ENCODE measurements around the gene STC2. TPM values are rescaled to one million over a fixed set of nuclear protein-coding genes. Genes with fewer than 3 reads are reported as not detected.
A peak's percentile ranks its signal among the peaks of the same experiment; 100 is the strongest.

Gene STC2
- total and polyA plus RNA-seq, 2 of the 8 experiments (the other 6 are each of a cell fraction or from before 2014, with no cell fraction given) = 26.4 to 53.1 TPM

- Histone ChIP-seq H3K4ac (replicated peaks; ENCODE audit: insufficient read length, low read depth, low read length) (peak overlapping the region; percentile 51), H3K9ac (replicated peaks in 1 of 4; ENCODE audit: extremely low read depth in 1 of 4, low read depth in 3 of 4, low read length in 3 of 4) (no peak overlapping the region), H2BK120ac (replicated peaks; ENCODE audit: low read depth, low read length) (peak overlapping the region; percentile 30), H3K9me3 (ENCODE audit: insufficient read depth in 2 of 2, low read depth in 1 of 2, low read length in 1 of 2) (peaks cover 8 to 12% of the 10 kb centered on the region in 2 experiments; a peak in 3 of 4 replicates), H3K4me3 (ENCODE audit: extremely low read depth in 1 of 4, insufficient read depth in 2 of 4, low read depth in 3 of 4, low read length in 4 of 4) (peak overlapping the region in 3 of 4 experiments; percentile 15 to 37 (median 32); a peak in 5 of 8 replicates), H2BK20ac (ENCODE audit: low read length) (peak overlapping the region; percentile 74; the same call in 1 of the 2 replicates), H4K20me1 (replicated peaks in 1 of 2; ENCODE audit: control insufficient read depth in 1 of 2, insufficient read depth in 2 of 2, low read length in 2 of 2) (no peaks in the 10 kb centered on the region), H3K79me2 (ENCODE audit: control insufficient read depth in 1 of 2, insufficient read depth in 2 of 2, low read length in 2 of 2) (no peaks in the 10 kb centered on the region), H4K5ac (ENCODE audit: insufficient read length, low read depth, low read length) (no peak overlapping the region), H2AFZ (ENCODE audit: low read length) (0 out of 2 replicates have a peak overlapping the region, but pooled peaks have one; percentile 47), H3K27ac (ENCODE audit: low read depth, low read length) (no peak overlapping the region), H3K4me1 (replicated peaks in 1 of 4; ENCODE audit: control insufficient read depth in 3 of 4, insufficient read depth in 4 of 4, low read length in 3 of 4) (peaks cover 15 to 32% (median 19%) of the 10 kb centered on the region in 4 experiments), H3K4me2 (ENCODE audit: insufficient read depth in 1 of 2, low read depth in 2 of 2, low read length in 2 of 2) (peak overlapping the region; percentile 59 to 69), H3K56ac (replicated peaks; ENCODE audit: insufficient read length, low read depth, low read length) (no peak overlapping the region), H2AK5ac (ENCODE audit: low read depth, low read length) (no peak overlapping the region), H3K36me3 (ENCODE audit: control insufficient read depth in 2 of 4, insufficient read depth in 4 of 4, low read length in 3 of 4) (no peaks in the 10 kb centered on the region), H2BK5ac (ENCODE audit: low read depth, low read length) (peak overlapping the region; percentile 37; the same call in 1 of the 2 replicates), H2BK15ac (ENCODE audit: low read length) (0 out of 2 replicates have a peak overlapping the region, but pooled peaks have one; percentile 66), H3K79me1 (ENCODE audit: low read depth, low read length) (no peaks in the 10 kb centered on the region), H3K23me2 (ENCODE audit: low read depth, low read length) (no peaks in the 10 kb centered on the region), H3K23ac (ENCODE audit: insufficient read length) (no peak overlapping the region), H3K27me3 (replicated peaks in 1 of 4; ENCODE audit: control insufficient read depth in 3 of 4, extremely low read depth in 1 of 4, insufficient read depth in 3 of 4, low read length in 3 of 4) (no peaks in the 10 kb centered on the region; a peak in 4 of 7 replicates), H3K14ac (ENCODE audit: insufficient read length) (no peak overlapping the region), H3K18ac (ENCODE audit: extremely low read depth, low read length) (peak overlapping the region; percentile 56; the same call in 1 of the 2 replicates), H4K8ac (ENCODE audit: extremely low read depth, insufficient read depth, low read length) (no peak overlapping the region), H2BK12ac (ENCODE audit: low read depth, low read length) (peak overlapping the region; percentile 11; the same call in 1 of the 2 replicates), H4K91ac (replicated peaks; ENCODE audit: insufficient read length, low read length) (no peak overlapping the region)
- FAIRE-seq (peak; percentile 65), DNase-seq (ENCODE audit: low read depth in 1 of 2, low spot score in 2 of 2) (no peak)
- WGBS, 2 experiments (ENCODE audit: extremely low coverage in 1 of 2, insufficient coverage in 1 of 2, insufficient read length in 1 of 2, insufficient replicate concordance in 2 of 2, low coverage in 1 of 2, low lambda C conversion rate in 2 of 2, missing lambda C conversion rate in 1 of 2) = 40% methylated on average over 13 of the region's 13 CpGs; no CpG with 5 or more reads in 1 of the 2 experiments
- CTCF ChIA-PET (ENCODE audit: partially characterized antibody) = interaction anchor here (0.6 to 5.5 kb wide), 8 partner anchors 10 to 256 kb away, joined by 3 to 31 read pairs (median 8); no protein-coding TSS in a partner anchor
- POLR2A ChIA-PET (ENCODE audit: partially characterized antibody) = interaction anchor here (1.0 to 25.8 kb wide), 5 partner anchors 10 to 29 kb away, joined by 3 to 536 read pairs (median 10); partner anchors contain the start of gene STC2
- TF ChIP-seq SAP30 (IDR thresholded peaks at IDR 0.05; ENCODE audit: insufficient read depth, insufficient replicate concordance, low read length) (no peak), RNF2 (IDR thresholded peaks at IDR 0.05; ENCODE audit: borderline replicate concordance, low read depth, low read length, missing control alignments, poor library complexity, severe bottlenecking) (no peak), FOSL1 (IDR thresholded peaks at IDR 0.05; ENCODE audit: insufficient read depth, low read depth, low read length) (no peak), POLR2AphosphoS5 (IDR thresholded peaks at IDR 0.05; ENCODE audit: low read depth, low read length) (no peak), TCF12 (IDR thresholded peaks at IDR 0.05; ENCODE audit: low read depth, low read length) (peak; percentile 82), SIRT6 (IDR thresholded peaks at IDR 0.05; ENCODE audit: low read length) (no peak), BCL11A (IDR thresholded peaks at IDR 0.05; ENCODE audit: low read depth in 2 of 2, low read length in 2 of 2) (no peak), ASH2L (IDR thresholded peaks at IDR 0.05; ENCODE audit: low read length) (peak; percentile 84), CHD2 (IDR thresholded peaks at IDR 0.05; ENCODE audit: low read length) (no peak), EGR1 (IDR thresholded peaks at IDR 0.05; ENCODE audit: borderline replicate concordance, low read depth, low read length) (no peak), MAFK (IDR thresholded peaks at IDR 0.05; ENCODE audit: low read depth, low read length) (peak; percentile 82; the same call in 1 of the 2 replicates), JUND (IDR thresholded peaks at IDR 0.05; ENCODE audit: low read length) (peak; percentile 63; the same call in 1 of the 2 replicates)
Observed at GRCh38 chr5:173303878-173304590, 24.2 kb downstream of the STC2 start.
